Motor neuron (in vitro differentiated cells): Measurements from ENCODE around the gene OMA1. TPM values are rescaled to one million over a fixed set of nuclear protein-coding genes. Genes with fewer than 3 reads are reported as not detected.
A peak's percentile ranks its signal among the peaks of the same experiment; 100 is the strongest.
"Not testable (repeated sequence)": the region's sequence is repeated elsewhere in the genome, so short reads cannot be mapped to it uniquely, and the experiment has no call there.

Experiments used
- ATAC-seq, 8 experiments: fragments of 200-7000 bp; cut with Tn5 transposase; replicated peaks in 6 of 8; 2 replicates each; pipeline ENCODE4 v1.8.0; 2021; ENCODE audit warnings: mild to moderate bottlenecking in 8 of 8, moderate library complexity in 8 of 8
- H3K27ac ChIP-seq, 2 donors: fragments of 250-450 bp; sonication (Bioruptor Pico); 2 replicates each; pipeline ENCODE4 v1.9.0; 2021; ENCODE audit warnings: antibody characterized with exemption in 2 of 2, mild to moderate bottlenecking in 2 of 2, moderate library complexity in 1 of 2
- H3K4me1 ChIP-seq, 2 donors: fragments of 250-450 bp; sonication (Bioruptor Pico); replicated peaks in 1 of 2; 2 replicates each; pipeline ENCODE4 v1.6.1; 2021; ENCODE audit warnings: antibody characterized with exemption in 2 of 2, mild to moderate bottlenecking in 2 of 2, moderate library complexity in 1 of 2
- H3K4me3 ChIP-seq, 5 donors: fragments of 250-450 bp; sonication (Bioruptor Pico); 2 replicates each; pipeline ENCODE4 v1.9.0; 2021; ENCODE audit warnings: antibody characterized with exemption in 5 of 5, mild to moderate bottlenecking in 5 of 5, moderate library complexity in 4 of 5
- WGBS, 10 experiments: fragments of 450-650 bp; shearing (Covaris generic); methylation state at CpG; one replicate each; pipeline ENCODE4 v1.0.0; 2022; 5-methylcytosine and 5-hydroxymethylcytosine counted together
- in situ Hi-C, 9 experiments: fragments of 400-800 bp; cut with MboI; loops; one replicate each; pipeline ENCODE4 v1.15.0; 2021; ENCODE audit warnings: low sequenced_read_pairs in 9 of 9, low pct_unique_long_range_greater_than_20kb in 2 of 9; ENCODE audit not compliant: unreplicated experiment in 9 of 9
- total RNA-seq, 8 experiments: library from RNA; unstranded; fragments of 300-600 nt; gene quantifications; 2 replicates each; pipeline versions ENCODE4 v1.2.3 to v1.2.4, GENCODE V29; 2022

The OMA1 gene
- total RNA-seq, 8 experiments from 2014 or later: 9.5 to 20.9 (median 12.0) TPM

GRCh38 chr1:58582143-58582542 is 35.6 kb upstream of the OMA1 start:
- in situ Hi-C loops, H3K27ac ChIP-seq, ATAC-seq: not testable (repeated sequence)

GRCh38 chr1:58581641-58582040 is 35.1 kb upstream of the OMA1 start:
- Histone ChIP-seq H3K4me1 (peaks cover 0 to 11% of the 10 kb centered on the region in 2 donors), H3K4me3 (no peak overlapping the region), H3K27ac (no peak overlapping the region)
- no peak for ATAC-seq
- in situ Hi-C loops: no loop called here
- 0 to 100% (median 93%) methylated on average over 1 to 2 of the region's 2 CpGs; no CpG with 5 or more reads in 3 of the 10 experiments for WGBS, 10 experiments

More at GRCh38 chr1:58582143-58582542, 35.6 kb upstream of the OMA1 start:
- H3K4me1 ChIP-seq: peaks cover 0 to 14% of the 10 kb centered on the region in 2 donors
- H3K4me3 ChIP-seq: not testable (repeated sequence)
- WGBS, 10 experiments: 61 to 100% (median 100%) methylated on average over 1 of the region's 1 CpG; no CpG with 5 or more reads in 7 of the 10 experiments

GRCh38 chr1:58580186-58580585 is 33.7 kb upstream of the OMA1 start:
- in situ Hi-C loops: no loop called here
- peaks cover 0 to 6% of the 10 kb centered on the region in 2 donors for H3K4me1 ChIP-seq
- WGBS, 10 experiments: 0 to 63% (median 17%) methylated on average over 1 of the region's 1 CpG; no CpG with 5 or more reads in 1 of the 10 experiments
- ATAC-seq: peak in 1 of 8 experiments; percentile 42
- no peak overlapping the region for H3K4me3 ChIP-seq
- no peak overlapping the region for H3K27ac ChIP-seq

GRCh38 chr1:58577654-58578030 is 31.1 kb upstream of the OMA1 start:
- in situ Hi-C loops: no loop called here
- H3K4me3 ChIP-seq: no peak overlapping the region
- peaks cover 5 to 19% of the 10 kb centered on the region in 2 donors for H3K4me1 ChIP-seq
- peak in 1 of 8 experiments; percentile 8 for ATAC-seq
- 0 to 51% (median 37%) methylated on average over 1 to 3 of the region's 3 CpGs; no CpG with 5 or more reads in 3 of the 10 experiments for WGBS, 10 experiments
- H3K27ac ChIP-seq: no peak overlapping the region

- H3K27ac ChIP-seq: no peak within 1 kb of the TSS
Measured at GRCh38 chr1:58576727-58577653, 30.5 kb upstream of the OMA1 start, which contains the start of gene TACSTD2. Gene TACSTD2, minus strand, starts transcription at chr1:58577252. Its CDS starts 96 bp downstream, at chr1:58577156.

GRCh38 chr1:58576325-58576726 is 29.8 kb upstream of the OMA1 start:
- WGBS, 10 experiments: 15 to 99% (median 48%) methylated on average over 3 to 18 of the region's 43 CpGs; no CpG with 5 or more reads in 6 of the 10 experiments
- Histone ChIP-seq H3K4me3 (no peak overlapping the region), H3K27ac (no peak overlapping the region), H3K4me1 (peaks cover 16 to 31% of the 10 kb centered on the region in 2 donors)
- in situ Hi-C loops: no loop called here
- ATAC-seq: peak in 3 of 8 experiments; percentile 30 to 36 (median 31)

More at GRCh38 chr1:58576727-58577653, 30.5 kb upstream of the OMA1 start, which contains the start of gene TACSTD2:
- Histone ChIP-seq H3K4me1 (peaks cover 9 to 24% of the 10 kb centered on the region in 2 donors), H3K4me3 (peak within 1 kb of the TSS in 2 of 5 donors; percentile 4 to 6)
- peak in 5 of 8 experiments; percentile 30 to 67 (median 46) for ATAC-seq
- in situ Hi-C loops: no loop called here
- 0 to 61% (median 20%) methylated on average over 1 to 26 of the region's 107 CpGs; no CpG with 5 or more reads in 2 of the 10 experiments for WGBS, 10 experiments

- no peak for ATAC-seq
- H3K4me1 ChIP-seq: peaks cover 17 to 32% of the 10 kb centered on the region in 2 donors
- in situ Hi-C loops: no loop called here
- no peak overlapping the region for H3K4me3 ChIP-seq
- H3K27ac ChIP-seq: no peak overlapping the region
- WGBS, 10 experiments: 50 to 89% (median 74%) methylated on average over 2 to 27 of the region's 32 CpGs
Measured at GRCh38 chr1:58575551-58576324, 29.2 kb upstream of the OMA1 start.

GRCh38 chr1:58574816-58575215 is 28.3 kb upstream of the OMA1 start:
- 39 to 100% (median 81%) methylated on average over 1 to 2 of the region's 2 CpGs; no CpG with 5 or more reads in 1 of the 10 experiments for WGBS, 10 experiments
- Histone ChIP-seq H3K27ac (no peak overlapping the region), H3K4me1 (peaks cover 17 to 32% of the 10 kb centered on the region in 2 donors), H3K4me3 (no peak overlapping the region)
- in situ Hi-C loops: loop anchor here in 2 of 9 experiments (25.0 kb wide), 1 partner anchor 1738 kb away; no protein-coding TSS in a partner anchor
- ATAC-seq: no peak

GRCh38 chr1:58573705-58574591 is 27.4 kb upstream of the OMA1 start:
- H3K27ac ChIP-seq: no peak overlapping the region
- H3K4me1 ChIP-seq: peaks cover 17 to 32% of the 10 kb centered on the region in 2 donors
- in situ Hi-C loops: loop anchor here in 2 of 9 experiments (25.0 kb wide), 1 partner anchor 1737 kb away; no protein-coding TSS in a partner anchor
- no peak for ATAC-seq
- H3K4me3 ChIP-seq: no peak overlapping the region
- 22 to 63% (median 48%) methylated on average over 1 to 4 of the region's 4 CpGs; no CpG with 5 or more reads in 3 of the 10 experiments for WGBS, 10 experiments

- 8 to 100% (median 83%) methylated on average over 1 to 2 of the region's 2 CpGs; no CpG with 5 or more reads in 1 of the 10 experiments for whole genome bisulfite sequencing, 10 experiments
- Histone ChIP-seq H3K4me1 (peaks cover 17 to 29% of the 10 kb centered on the region in 2 donors), H3K27ac (no peak overlapping the region), H3K4me3 (no peak overlapping the region)
- no peak for ATAC-seq
- in situ Hi-C loops: loop anchor here in 2 of 9 experiments (25.0 kb wide), 1 partner anchor 1736 kb away; no protein-coding TSS in a partner anchor
Measured at GRCh38 chr1:58573138-58573537, 26.6 kb upstream of the OMA1 start.

- in situ Hi-C loops: loop anchor here in 2 of 9 experiments (25.0 kb wide), 1 partner anchor 1735 kb away; no protein-coding TSS in a partner anchor
- Histone ChIP-seq H3K27ac (no peak overlapping the region), H3K4me3 (no peak overlapping the region), H3K4me1 (peaks cover 17 to 26% of the 10 kb centered on the region in 2 donors)
- WGBS, 10 experiments: 26 to 84% (median 81%) methylated on average over 1 to 2 of the region's 2 CpGs; no CpG with 5 or more reads in 2 of the 10 experiments
- no peak for ATAC-seq
Measured at GRCh38 chr1:58572690-58573089, 26.2 kb upstream of the OMA1 start.
